SKM-1 (cell line): ENCODE measurements around the gene KCNMA1.
"Not testable (repeated sequence)": the region's sequence is repeated elsewhere in the genome, so short reads cannot be mapped to it uniquely, and the experiment has no call there.

ENCODE experiments used
- DNase-seq: peaks from one replicate; lab custom pipeline; 2025; ENCODE audit not compliant: unreplicated experiment; lab: John Stamatoyannopoulos, UW

The KCNMA1 gene

DNA sequence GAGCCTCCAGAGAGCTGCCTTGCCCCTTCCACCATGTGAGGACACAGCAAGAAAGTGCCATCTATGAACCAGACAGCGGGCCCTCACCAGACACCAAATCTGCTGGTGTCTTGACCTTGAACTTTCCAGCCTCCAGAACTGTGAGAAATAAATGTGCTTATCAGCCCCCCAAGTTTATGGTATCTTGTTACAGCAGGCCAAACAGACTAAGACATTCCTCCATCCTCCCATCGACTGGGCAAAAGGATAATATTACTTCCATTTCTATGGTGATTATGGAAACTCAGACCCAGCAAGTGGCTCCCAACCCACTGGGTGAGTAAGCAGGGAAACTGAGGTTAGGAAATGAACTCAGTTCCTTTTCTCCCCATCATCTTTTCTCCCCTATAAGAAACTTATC lies 288.4 kb downstream of the KCNMA1 start:
- DNase-seq, result no peak

DNA sequence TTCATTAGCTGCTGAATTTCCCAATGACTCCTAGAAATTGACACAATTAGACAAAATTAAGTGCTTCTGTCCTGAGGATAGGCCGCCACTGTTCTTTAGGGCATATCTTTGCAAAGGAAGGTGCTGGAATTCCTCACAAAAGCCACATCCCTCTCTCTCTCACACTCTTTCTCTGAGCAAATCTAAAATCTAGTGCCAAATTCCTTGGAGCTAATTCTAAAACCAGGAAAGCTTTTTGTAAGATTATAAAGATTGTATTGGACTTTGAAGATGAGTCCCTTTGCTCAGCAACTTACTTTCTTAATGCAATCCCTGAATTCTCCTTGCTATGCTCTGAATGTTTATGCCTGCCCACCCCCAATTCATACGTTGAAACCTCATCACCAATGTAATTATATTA lies 288.9 kb downstream of the KCNMA1 start:
- no peak for DNase-seq

DNA sequence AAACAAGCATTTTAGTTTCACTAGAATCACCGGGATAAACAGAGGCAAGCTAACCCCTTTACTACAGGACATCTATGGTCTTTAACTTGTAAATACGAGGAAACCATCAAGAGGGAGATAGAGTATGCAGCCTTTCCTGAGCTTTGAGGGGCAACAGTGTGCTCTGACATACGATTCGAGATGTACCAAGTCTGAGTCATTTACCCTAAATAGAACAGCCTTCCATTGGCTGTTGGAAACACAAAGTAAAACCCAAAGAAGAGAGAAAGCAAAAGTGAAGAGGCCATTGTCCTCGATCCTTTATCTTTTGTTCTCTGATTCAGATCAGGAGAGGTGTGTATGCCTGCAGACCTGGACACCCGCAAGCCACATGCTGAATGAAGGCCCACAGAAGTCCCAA lies 289.5 kb downstream of the KCNMA1 start:
- DNase-seq, result no peak

DNA sequence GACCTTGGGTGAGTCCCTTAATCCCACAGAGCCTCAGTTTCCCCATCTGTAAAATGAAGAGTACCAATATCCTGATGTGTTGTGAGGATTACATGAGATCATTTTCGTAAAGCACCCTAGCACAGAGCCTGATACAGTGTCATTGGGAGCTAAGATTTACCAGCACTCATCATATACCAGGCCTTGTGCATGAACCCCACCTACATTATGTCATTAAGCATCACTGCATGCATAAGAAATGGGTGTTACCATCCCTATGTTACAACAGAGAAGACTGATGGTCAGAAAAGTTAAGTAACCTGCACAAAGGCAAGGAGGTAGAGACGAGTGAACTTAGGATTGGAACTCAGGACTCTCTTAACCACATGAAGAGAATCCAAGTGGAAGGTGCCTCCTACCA lies 290.6 kb downstream of the KCNMA1 start:
- DNase-seq, result no peak

DNA sequence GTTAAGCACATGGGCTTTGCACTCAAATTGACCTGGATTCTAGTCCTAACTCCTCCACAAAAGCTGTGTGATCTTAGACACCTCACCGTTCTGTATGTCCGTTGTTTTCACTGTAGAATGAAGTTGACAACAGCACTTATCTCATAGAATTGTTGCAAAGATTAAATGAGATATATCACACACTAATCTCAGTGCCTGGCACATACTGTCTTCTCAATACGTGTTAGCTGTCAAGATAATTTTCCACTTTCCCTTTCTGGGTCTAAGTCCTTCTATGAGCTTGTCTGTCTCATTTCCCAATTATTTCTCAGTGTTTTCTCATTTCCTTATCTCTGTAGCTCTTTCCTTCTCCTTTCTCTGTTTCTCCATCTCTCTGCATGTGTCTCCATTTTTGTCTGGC lies 296.6 kb downstream of the KCNMA1 start:
- no peak for DNase-seq

DNA sequence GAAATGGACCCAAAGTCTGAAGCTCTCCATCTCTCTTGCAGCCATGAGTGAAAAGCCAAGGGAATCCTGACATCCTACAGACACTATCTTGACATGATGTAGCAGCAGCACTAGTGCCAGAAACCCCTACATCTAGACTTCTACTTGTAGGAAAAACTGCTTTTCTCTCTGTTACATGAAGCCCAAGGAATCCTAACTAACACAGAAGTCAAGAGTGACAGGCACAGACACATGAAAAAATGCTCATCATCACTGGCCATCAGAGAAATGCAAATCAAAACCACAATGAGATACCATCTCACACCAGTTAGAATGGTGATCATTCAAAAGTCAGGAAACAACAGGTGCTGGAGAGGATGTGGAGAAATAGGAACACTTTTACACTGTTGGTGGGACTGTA lies 297.7 kb downstream of the KCNMA1 start:
- DNase-seq, result not testable (repeated sequence)

DNA sequence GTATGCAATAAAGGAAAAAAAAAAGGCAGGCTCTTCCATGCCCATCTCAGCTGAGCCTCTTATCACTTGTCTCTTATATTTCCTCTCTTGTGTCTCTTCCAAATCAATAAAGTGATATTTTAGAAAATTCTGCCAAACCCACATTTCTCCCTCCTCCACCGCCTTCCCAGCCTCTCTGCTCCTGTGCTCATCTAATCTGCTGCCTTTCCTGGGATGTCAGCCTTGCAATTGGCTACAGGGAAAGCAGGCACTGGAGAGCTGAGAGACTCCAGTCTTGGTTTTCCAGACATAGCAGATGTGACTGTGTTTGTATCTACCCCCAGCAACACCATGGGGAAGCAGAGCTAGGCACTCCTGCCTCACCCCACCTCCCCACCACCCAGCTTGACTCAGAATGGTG lies 298.4 kb downstream of the KCNMA1 start:
- DNase-seq, result no peak

DNA sequence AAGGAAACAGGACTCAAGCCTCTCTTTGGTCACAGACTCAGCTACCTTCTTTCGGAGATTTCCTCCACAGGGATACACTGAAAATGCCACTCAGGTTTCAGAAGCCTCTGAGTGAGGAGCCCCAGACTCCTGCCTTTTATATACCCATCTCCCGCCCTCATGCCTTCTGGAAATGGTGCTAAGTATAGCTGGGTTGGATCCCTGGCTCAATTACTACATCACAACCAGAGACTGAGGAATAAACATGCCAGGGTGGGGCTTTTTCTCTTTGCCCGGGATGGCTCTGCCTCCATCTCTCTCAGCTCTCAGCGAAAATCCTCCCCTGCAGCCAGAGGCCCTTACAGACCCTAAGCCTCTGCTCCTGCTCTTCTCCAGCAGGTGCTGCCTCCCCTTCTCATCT lies 299.5 kb downstream of the KCNMA1 start:
- DNase-seq, result no peak

DNA sequence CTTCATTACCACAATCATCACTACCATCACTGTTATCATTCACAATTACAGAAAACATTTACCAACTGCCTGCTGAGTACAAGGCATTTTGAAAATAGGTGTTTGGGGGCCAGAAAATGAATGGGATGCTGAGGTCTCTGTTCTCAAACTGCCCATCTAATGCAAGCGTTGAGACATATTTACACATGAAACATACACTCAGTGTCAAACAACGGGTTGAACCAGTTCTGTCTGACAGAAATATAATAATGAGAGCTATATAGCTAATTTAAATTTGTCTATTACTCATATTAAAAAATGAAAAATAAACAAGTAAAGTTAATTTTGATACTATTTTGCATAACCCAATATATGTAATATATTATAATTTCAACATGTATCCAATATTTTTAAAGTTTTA lies 303.1 kb downstream of the KCNMA1 start:
- no peak for DNase-seq

DNA sequence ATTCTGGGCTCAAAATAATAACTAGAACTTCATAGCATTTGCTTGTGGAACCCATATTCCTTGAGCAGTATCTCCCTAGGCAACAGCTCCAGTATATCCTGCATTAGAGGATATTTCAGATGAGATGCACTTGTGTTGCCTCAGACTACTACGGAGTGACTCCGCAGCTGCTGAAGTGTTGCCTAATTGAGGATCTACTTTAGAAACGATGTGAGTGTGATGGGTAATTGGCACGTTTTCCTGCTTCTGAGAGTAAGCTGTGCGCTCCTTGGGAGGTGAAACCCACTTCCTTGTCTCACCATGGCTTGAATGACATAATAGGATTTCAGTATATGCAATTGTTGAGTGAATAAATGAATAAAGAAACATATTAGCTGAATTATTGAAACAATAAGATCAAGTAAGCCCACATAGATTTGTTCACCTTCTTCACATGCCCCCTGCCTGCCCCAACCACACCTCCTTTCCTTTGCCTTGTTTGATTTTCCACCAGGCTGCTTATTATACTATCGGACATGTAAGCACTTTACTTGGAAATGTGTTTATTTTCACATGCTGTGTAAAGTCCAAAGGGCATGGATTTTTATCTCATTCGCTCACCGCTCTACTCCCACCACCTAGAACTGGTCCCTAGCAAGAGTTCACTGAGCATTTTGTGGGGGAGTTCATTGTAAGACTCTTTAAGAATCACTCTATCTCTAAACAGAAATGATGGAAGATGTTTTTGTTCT lies 303.8 kb downstream of the KCNMA1 start:
- no peak for DNase-seq

DNA sequence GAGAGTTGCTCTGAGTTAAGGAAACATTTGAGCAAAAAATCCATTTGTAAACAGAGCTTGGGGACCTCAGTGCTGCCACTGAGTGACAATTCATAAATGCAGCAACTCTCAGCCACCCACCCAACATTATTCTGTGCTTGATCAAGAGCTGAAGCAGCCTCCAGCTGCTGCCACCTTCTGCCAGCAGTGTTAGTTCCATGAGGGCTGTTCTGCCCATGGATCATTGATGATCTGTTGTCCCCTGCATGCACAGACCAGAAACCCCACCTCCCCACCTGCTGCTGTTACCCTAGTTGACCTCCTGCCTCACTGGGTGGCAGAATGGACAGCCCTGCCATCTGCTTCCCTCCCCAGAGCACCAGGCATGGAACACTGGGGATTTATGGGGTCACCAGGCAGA lies 305.4 kb downstream of the KCNMA1 start:
- DNase-seq, result no peak

DNA sequence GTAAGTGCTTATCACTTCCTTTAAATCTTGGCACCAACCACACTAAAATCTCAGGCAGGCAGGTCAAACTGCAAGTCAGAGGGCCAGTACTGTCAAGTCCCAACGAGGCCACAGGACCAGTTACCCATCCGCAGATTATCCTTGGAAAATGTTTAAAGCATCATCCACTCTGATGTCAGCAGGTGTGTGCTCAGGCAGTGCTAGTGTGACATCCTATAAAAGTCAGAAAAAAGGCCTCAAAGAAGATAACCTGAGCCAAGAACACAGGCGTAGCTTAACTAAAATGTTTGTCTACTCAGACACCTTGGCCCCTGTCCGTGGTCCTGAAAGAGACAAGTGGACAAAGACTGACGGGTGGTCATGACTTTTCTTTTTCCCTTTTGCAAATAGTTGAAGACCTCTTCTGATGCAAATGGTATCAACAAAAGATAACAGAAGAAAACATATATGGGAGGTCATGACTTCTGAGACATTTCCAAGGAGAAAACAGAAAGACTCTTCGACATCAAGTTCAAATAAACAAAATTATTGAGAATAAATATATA lies 309.3 kb downstream of the KCNMA1 start:
- DNase-seq, result no peak

DNA sequence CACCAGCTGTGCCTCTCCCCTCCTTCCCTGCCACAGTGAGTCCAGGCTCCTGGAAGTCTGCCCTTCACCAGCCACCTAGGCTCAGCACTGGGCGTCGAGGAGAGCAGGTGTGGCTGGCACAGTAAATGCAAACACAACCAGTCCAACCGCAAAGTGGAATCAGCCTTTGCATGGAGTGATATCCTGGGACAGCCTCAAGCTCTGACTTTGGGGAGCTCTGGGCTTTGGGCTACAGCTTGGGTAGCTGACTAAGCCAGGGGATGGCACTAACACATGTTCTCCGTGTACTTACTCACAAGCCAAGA lies 312.4 kb downstream of the KCNMA1 start:
- no peak for DNase-seq

DNA sequence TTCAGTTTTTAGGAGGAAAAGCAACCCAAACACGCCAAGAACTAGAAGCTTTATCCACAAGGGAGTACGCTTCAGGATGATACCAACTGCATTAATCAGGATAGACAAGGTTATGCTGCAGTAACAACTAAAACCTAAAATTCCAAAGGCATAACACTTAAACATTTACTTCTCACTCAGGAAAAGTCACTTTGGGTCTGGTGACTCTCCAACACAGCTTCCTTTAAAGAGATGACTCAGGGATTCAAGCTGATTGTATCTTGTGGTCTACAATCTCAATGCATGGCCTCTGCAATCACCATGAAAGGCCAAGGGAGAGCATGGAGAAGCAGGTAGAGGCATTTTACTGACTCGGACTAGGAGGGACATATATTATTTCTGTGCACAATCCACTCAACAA lies 315.8 kb downstream of the KCNMA1 start:
- no peak for DNase-seq

DNA sequence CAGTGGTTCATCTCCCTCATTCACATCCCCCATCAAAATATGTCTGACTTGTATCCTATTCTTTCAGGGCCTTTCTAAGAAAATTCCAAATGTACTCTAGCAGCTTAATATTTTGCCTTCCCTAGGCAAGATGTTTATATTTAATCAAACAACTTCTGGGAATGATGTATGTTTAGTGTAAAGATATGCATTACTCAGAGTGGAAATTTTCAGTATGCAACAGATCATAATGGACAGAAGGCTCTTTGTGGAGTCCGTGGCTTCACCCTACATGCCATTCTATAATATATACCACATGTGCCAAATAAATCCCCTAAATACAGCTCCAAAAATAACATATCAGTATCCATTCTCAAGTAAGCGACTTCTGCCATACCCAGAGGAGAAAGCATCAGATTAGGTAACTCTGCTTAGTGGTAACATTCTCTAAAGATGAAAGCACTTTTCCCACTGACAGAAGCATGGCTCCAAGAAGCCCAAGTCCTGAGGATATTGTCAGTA lies 316.6 kb downstream of the KCNMA1 start:
- no peak for DNase-seq

DNA sequence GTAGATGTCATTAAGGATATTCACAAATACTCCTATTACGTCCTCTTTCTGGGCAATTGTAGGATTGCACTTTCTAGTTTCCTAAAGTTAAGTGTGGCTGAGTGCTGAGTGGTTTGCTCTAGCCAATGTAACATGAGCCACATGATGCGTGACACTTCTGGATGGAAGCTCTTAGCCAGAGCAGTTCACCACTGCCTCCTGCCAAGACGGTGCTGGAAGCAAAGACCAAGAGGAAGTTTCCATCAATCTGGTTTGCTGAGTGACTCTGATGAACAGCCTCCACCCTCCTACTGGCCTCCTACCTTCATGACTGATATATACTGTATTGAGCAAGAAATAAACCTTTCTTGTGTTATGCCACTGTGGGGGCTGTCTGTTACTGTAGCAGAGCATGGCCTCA lies 318.1 kb downstream of the KCNMA1 start:
- DNase-seq, result no peak

DNA sequence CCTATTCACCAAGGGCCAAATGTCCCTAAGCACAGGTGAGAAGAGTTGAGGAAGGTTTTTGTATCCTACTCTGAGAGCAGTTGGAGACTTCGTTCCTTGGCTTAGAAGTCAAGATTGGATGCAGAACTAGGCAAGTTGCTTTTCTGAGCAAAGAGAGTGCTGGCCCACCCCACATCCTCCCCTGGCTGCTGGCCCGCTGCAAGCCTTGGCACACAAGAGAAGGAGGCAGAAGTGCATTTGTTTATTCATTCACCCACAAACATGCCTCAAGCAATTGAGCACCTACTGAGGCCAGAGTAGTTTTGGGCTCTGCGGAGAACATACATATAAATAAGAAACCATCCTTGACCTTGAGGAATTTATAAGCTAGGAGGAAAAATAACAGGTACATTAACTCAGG lies 318.9 kb downstream of the KCNMA1 start:
- no peak for DNase-seq

DNA sequence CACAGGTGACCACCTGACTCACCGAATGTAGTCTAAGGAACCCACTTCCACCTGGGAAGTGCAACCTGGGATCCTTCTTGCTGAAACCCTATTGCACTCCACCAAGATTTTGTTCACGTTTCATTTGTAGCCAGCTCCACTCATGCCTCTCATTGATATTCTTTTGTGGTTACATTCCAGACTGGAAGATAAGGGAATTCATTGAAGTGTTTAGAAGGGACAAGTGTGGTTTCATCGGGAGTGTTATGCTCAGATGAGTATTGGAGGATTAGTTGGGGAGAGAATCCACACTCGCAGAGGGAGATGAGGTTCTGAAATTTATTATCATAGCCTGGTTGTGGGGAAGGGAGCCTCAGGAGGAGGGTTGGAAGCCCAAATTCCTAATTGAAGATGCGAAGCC lies 320.4 kb downstream of the KCNMA1 start:
- DNase-seq, result no peak

DNA sequence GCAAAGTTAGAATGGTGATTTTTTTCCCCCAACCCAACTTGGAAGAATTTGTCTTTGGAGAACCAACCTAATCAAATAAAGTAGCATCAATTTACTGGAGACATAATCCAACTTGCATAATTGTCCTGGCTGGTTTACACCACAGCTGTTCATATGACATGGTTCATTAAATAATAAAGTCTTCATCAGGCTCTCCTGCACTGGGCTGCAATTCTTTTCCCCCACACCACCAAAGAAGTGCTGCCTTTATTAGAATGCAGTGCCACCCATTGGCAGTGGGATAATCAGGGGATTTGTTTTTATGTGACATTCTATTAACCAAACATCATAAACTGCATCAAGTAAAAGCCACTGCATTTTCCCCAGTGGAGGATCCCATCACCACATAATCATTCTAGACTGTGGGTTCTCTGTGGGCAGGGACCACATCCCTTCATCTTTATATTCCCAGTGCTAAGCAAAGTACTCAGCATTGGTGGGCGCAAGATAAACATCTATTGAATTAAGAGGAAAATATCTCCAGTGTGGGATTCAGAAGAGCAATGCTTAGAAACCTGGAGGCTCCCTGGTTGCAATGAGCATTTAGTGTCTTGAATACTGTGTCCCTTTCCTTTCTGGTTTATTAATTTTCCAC lies 322.0 kb downstream of the KCNMA1 start:
- DNase-seq, result no peak

DNA sequence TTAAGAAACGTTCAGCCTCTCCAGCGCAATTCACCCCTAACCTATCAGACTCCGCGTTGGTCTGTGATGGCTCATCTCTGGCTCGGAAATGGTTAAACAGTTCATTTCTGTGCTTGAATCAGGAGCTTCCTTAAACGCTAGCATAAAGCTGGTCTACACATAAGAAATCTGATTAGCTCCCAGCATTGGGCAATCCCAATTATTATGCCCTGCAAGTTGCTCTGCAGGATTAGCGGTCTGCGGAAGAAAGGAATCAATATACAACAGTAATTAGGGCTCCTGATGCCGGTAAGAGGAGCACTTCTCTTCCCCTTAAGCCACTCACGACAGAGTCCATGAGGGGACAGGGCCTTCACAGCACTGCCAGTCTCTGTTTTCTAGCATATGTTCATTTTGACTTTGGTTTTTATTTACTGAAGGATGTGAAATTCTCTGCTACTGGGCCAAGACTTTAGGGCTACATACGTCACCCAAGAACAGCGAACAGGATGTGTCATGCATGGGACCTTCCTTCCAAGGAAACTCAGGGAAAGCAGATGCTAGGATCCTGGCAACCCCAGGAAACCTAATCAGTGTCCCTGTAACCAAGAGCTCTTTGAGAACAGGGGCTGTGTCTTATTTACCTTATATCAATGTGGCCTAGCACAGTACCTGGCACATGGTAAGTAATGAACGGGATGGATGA lies 324.4 kb downstream of the KCNMA1 start:
- no peak for DNase-seq

DNA sequence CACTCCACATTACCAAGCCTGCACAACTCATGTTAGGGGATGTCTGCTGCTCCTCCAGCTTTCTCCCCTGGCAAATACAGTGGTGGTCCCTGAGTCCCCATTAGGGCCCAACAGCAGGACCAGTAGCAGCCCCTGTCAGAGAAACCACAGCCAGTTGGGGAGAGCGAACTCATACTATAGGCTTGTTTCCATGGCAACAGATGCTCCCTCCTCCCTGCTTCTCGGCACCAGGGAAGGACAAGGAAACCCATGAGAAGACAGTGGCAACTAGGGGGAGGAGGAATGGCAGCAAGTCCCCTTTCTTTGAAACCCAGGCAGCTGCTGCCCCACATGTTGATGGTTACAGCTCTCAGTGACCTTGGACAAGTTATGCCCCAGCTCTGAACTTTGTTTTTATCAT lies 326.4 kb downstream of the KCNMA1 start:
- no peak for DNase-seq

DNA sequence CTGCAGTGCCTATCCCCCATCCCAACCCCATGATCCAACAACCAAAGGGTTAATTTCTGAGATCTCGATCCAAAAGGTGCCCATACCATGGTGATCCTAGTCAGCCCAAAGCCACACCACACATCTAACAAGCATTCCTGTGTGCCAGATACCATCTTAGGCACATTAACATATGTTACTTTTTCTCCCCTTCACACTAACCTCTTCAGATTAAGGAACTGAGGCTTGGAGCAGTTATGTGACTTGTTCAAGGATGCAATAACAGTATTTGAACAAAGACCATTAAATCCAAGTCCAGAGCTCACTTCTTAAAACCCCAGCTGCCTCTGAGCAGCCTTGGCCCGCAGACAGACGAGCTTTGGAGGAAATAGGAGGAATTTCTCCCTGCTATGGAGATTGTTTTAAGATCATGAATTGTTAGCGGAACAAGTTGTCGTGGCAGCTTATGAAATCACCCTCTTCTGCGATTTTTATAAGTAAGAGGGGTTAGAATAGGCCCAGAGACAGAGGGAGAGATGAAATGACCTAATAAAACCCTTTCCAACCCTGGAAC lies 327.2 kb downstream of the KCNMA1 start:
- DNase-seq, result no peak
